ENCODE results near the gene ABO. TPM values are rescaled to one million over a fixed set of nuclear protein-coding genes. Genes with fewer than 3 reads are reported as not detected.

ABO gene
- total and polyA plus RNA-seq, 2 experiments from 2014 or later: not detected

DNA sequence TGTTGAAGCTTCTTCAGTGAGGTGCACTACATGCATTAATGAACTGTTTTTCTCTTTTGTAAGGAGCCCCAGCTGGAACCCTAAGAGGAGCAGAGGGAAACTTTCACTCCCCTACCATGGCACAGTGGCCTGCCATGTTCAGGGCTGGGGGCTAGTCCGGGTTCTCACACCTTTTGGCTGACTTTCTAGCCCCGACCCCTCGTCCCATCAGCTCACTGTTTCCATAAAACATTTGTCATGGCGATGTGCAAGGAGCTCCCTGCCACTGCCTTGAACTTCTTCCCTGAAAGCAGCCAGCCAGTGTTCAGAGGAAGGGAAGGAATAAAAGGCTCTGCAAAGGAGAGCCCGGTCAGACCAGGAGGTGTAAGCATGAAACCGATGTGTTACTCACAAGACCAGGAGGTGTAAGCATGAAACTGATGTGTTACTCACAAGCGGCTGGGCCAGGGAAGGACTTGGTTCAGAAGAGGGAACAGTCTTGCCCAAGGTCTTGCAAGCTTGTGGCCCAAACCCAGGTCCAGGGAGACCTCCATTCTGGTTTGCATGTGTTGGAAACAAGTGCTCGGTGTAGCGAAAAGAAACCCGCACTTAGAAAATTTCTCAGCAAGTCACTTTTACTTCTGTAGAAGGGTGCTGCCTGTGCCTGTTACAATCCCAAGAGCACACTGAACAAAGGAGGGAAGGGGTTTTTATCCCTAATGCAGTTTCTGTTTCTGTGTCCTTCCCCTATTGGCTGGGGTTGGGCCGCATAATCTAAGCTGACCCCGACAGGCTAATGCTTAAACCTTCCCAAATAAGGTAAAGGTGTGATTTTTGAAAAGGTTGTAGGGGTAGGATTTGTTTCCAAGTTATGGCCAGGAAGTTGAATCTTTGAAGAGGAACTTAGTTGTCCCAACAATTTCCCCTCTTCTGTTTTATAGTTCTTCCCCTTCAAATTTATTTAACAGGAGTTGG is 3.4 kb upstream of the ABO start:
- WGBS, 2 experiments (ENCODE audit: low coverage in 1 of 2, low lambda C conversion rate in 2 of 2, missing lambda C conversion rate in 2 of 2): 47 to 49% methylated on average over 12 of the region's 12 CpGs
- H2AFZ ChIP-seq: no peak overlapping the region
- H3F3A ChIP-seq (ENCODE audit: insufficient read depth): no peaks in the 10 kb centered on the region
- no peak overlapping the region for H3K9ac ChIP-seq
- H3K4me2 ChIP-seq (ENCODE audit: unreplicated experiment): no peak overlapping the region
- TF ChIP-seq EZH2 (IDR thresholded peaks at IDR 0.05; ENCODE audit: insufficient read depth, poor library complexity, severe bottlenecking) (no peak), EZH2phosphoT487 (IDR thresholded peaks at IDR 0.05; ENCODE audit: insufficient read depth, low read depth) (no peak)
- H3K9me2 ChIP-seq (ENCODE audit: insufficient read depth): no peaks in the 10 kb centered on the region
- H3K4me3 ChIP-seq: no peak overlapping the region
- H3K36me3 ChIP-seq (ENCODE audit: low read depth): no peaks in the 10 kb centered on the region
- no peaks in the 10 kb centered on the region for H3K4me1 ChIP-seq (ENCODE audit: insufficient read depth)
- in situ Hi-C loops (cut with MboI): no loop called here
- no peaks in the 10 kb centered on the region for H4K20me1 ChIP-seq (ENCODE audit: insufficient read depth)
- no peaks in the 10 kb centered on the region for H3K9me3 ChIP-seq (ENCODE audit: low read depth)
- no peak overlapping the region for H3K27ac ChIP-seq
- no peaks in the 10 kb centered on the region for H3K79me2 ChIP-seq (ENCODE audit: insufficient read depth)
- peaks cover 76% of the 10 kb centered on the region for H3K27me3 ChIP-seq (replicated peaks; ENCODE audit: insufficient read depth)
- DNase-seq: no peak

DNA sequence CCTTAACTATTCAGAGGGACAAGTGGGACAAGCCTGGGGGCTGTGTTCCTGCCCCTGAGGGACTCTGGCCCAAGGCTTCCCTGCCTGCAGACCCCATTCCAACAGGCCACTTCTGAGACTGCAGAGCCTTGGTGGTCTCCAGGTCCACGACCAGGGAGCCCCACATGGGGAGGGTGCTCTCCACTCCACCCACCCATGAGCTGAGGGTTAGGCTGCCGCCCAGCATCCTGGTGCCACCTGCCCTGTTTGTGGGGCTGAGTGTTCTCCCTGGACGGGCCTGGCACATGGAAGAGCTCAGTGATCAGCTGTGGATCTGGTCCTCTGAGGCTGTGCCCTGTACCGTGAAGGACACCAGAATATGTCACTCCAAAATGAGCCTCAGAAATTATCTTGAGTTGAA is 2.5 kb upstream of the ABO start:
- no peak for DNase-seq
- TF ChIP-seq EZH2 (IDR thresholded peaks at IDR 0.05; ENCODE audit: insufficient read depth, poor library complexity, severe bottlenecking) (no peak), EZH2phosphoT487 (IDR thresholded peaks at IDR 0.05; ENCODE audit: insufficient read depth, low read depth) (no peak)
- peaks cover 72% of the 10 kb centered on the region for H3K27me3 ChIP-seq (replicated peaks; ENCODE audit: insufficient read depth)
- no peak overlapping the region for H3K9ac ChIP-seq
- no peak overlapping the region for H3K4me3 ChIP-seq
- in situ Hi-C loops (cut with MboI): no loop called here
- H3F3A ChIP-seq (ENCODE audit: insufficient read depth): no peaks in the 10 kb centered on the region
- no peak overlapping the region for H2AFZ ChIP-seq
- no peaks in the 10 kb centered on the region for H3K4me1 ChIP-seq (ENCODE audit: insufficient read depth)
- no peaks in the 10 kb centered on the region for H3K36me3 ChIP-seq (ENCODE audit: low read depth)
- H3K9me2 ChIP-seq (ENCODE audit: insufficient read depth): no peaks in the 10 kb centered on the region
- no peaks in the 10 kb centered on the region for H4K20me1 ChIP-seq (ENCODE audit: insufficient read depth)
- H3K4me2 ChIP-seq (ENCODE audit: unreplicated experiment): no peak overlapping the region
- WGBS, 2 experiments (ENCODE audit: low coverage in 1 of 2, low lambda C conversion rate in 2 of 2, missing lambda C conversion rate in 2 of 2): 39 to 57% methylated on average over 4 of the region's 4 CpGs
- H3K79me2 ChIP-seq (ENCODE audit: insufficient read depth): no peaks in the 10 kb centered on the region
- no peak overlapping the region for H3K27ac ChIP-seq
- H3K9me3 ChIP-seq (ENCODE audit: low read depth): no peaks in the 10 kb centered on the region

DNA sequence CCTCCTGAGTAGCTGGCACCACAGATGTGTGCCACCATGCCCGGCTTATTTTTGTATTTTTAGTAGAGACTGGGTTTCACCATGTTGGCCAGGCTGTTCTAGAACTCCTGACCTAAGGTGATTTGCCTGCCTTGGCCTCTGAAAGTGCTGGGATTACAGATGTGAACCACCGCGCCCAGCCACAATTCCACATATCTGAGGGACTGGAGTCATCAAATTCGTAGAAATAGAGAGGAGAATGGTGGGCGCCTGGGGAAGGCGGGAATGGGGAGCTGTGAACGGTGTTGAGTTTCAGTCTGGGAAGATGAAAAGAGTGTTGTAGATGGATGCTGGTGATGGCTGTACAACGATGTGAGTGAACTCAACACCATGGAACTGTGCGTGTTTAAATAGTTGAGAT is 1.9 kb upstream of the ABO start:
- H3K27me3 ChIP-seq (replicated peaks; ENCODE audit: insufficient read depth): peaks cover 70% of the 10 kb centered on the region
- H3K9me2 ChIP-seq (ENCODE audit: insufficient read depth): no peaks in the 10 kb centered on the region
- in situ Hi-C loops (cut with MboI): no loop called here
- no peak overlapping the region for H3K4me3 ChIP-seq
- H3K4me2 ChIP-seq (ENCODE audit: unreplicated experiment): no peak overlapping the region
- no peaks in the 10 kb centered on the region for H4K20me1 ChIP-seq (ENCODE audit: insufficient read depth)
- no peak overlapping the region for H2AFZ ChIP-seq
- H3K4me1 ChIP-seq (ENCODE audit: insufficient read depth): no peaks in the 10 kb centered on the region
- 67 to 68% methylated on average over 9 of the region's 9 CpGs for WGBS, 2 experiments (ENCODE audit: low coverage in 1 of 2, low lambda C conversion rate in 2 of 2, missing lambda C conversion rate in 2 of 2)
- no peak overlapping the region for H3K27ac ChIP-seq
- no peaks in the 10 kb centered on the region for H3F3A ChIP-seq (ENCODE audit: insufficient read depth)
- H3K9ac ChIP-seq: no peak overlapping the region
- TF ChIP-seq EZH2phosphoT487 (IDR thresholded peaks at IDR 0.05; ENCODE audit: insufficient read depth, low read depth): no peak
- TF ChIP-seq EZH2 (IDR thresholded peaks at IDR 0.05; ENCODE audit: insufficient read depth, poor library complexity, severe bottlenecking): no peak
- H3K36me3 ChIP-seq (ENCODE audit: low read depth): no peaks in the 10 kb centered on the region
- DNase-seq: no peak
- no peaks in the 10 kb centered on the region for H3K9me3 ChIP-seq (ENCODE audit: low read depth)
- no peaks in the 10 kb centered on the region for H3K79me2 ChIP-seq (ENCODE audit: insufficient read depth)

DNA sequence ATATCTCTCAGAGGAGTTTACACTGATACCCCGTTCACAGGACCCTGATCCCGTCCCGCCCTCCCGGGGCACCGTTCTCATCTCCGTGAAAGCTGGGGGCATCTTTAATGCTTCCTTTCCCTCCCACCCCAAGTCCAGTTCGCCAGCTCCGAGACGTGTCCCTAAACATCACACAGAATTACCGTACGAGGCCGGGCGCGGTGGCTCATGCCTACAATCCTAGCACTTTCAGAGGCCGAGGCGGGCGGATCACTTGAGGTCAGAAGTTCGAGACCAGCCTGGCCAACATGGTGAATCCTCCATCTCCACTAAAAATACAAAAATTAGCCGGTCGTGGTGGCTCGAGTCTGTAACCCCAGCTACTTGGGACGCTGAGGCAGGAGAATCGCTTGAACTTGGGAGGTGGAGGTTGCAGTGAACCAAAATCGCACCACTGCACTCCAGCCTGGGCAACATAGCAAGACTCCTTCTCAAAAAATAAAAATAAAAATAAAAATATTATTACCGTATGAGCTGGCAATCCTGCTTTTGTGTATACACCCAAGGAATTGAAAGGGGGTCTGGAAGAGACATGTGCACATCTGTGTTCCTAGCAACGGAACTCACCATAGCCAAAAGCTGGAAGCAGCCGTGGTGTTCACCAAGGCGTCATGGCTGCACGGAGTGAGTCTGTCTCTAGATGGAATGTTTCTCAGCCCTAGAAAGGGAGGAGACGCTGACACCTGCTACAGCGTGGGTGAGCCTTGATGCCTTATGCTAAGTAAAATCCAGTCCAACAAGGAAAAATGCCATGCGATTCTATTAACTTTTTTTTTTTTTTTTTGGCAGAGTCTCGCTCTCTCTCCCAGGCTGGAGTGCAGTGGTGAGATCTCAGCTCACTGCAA is 1.2 kb upstream of the ABO start:
- Histone ChIP-seq H4K20me1 (ENCODE audit: insufficient read depth) (no peaks in the 10 kb centered on the region), H3K79me2 (ENCODE audit: insufficient read depth) (no peaks in the 10 kb centered on the region), H3K36me3 (ENCODE audit: low read depth) (no peaks in the 10 kb centered on the region), H3F3A (ENCODE audit: insufficient read depth) (no peaks in the 10 kb centered on the region), H3K27ac (no peak overlapping the region), H3K4me3 (no peak overlapping the region), H3K27me3 (replicated peaks; ENCODE audit: insufficient read depth) (peaks cover 72% of the 10 kb centered on the region), H3K9ac (no peak overlapping the region), H3K4me1 (ENCODE audit: insufficient read depth) (no peaks in the 10 kb centered on the region), H3K4me2 (ENCODE audit: unreplicated experiment) (no peak overlapping the region), H3K9me3 (ENCODE audit: low read depth) (no peaks in the 10 kb centered on the region), H3K9me2 (ENCODE audit: insufficient read depth) (no peaks in the 10 kb centered on the region), H2AFZ (no peak overlapping the region)
- in situ Hi-C loops (cut with MboI): no loop called here
- TF ChIP-seq EZH2phosphoT487 (IDR thresholded peaks at IDR 0.05; ENCODE audit: insufficient read depth, low read depth) (no peak), EZH2 (IDR thresholded peaks at IDR 0.05; ENCODE audit: insufficient read depth, poor library complexity, severe bottlenecking) (peak; percentile 11)
- no peak for DNase-seq
- WGBS, 2 experiments (ENCODE audit: low coverage in 1 of 2, low lambda C conversion rate in 2 of 2, missing lambda C conversion rate in 2 of 2): 22 to 28% methylated on average over 26 to 33 of the region's 33 CpGs
